K562 (cell line): Measurements from ENCODE around the gene WDR88. TPM values are rescaled to one million over a fixed set of nuclear protein-coding genes. Genes with fewer than 3 reads are reported as not detected.

Experiments
- ATF2 ChIP-seq: sonication (generic); formaldehyde crosslinking; IDR thresholded peaks from 2 replicates; pipeline ENCODE4 v1.8.1; 2022; ENCODE audit warnings: missing genetic modification reagents
- FOS ChIP-seq: IDR thresholded peaks from 3 replicates; pipeline ENCODE4 v1.6.1; 2011; ENCODE audit not compliant: insufficient read length; ENCODE audit errors: extremely low read depth
- FOXO4 ChIP-seq: fragments of 450-650 bp; formaldehyde crosslinking; IDR thresholded peaks from 2 replicates; pipeline ENCODE4 v1.4.0; 2020; ENCODE audit warnings: mild to moderate bottlenecking, moderate library complexity
- GATA2 ChIP-seq: sonication (generic); formaldehyde crosslinking; IDR thresholded peaks from 2 replicates; pipeline ENCODE4 v1.4.0; 2020; ENCODE audit warnings: mild to moderate bottlenecking, missing genetic modification reagents
- IRF2 ChIP-seq: sonication (generic); formaldehyde crosslinking; IDR thresholded peaks from 2 replicates; pipeline ENCODE4 v1.8.1; 2022; ENCODE audit warnings: mild to moderate bottlenecking, missing genetic modification reagents
- KDM2B ChIP-seq: fragments of 250-450 bp; sonication (Bioruptor Pico); IDR thresholded peaks from 2 replicates; pipeline ENCODE4 v1.8.0; 2021; ENCODE audit warnings: mild to moderate bottlenecking, moderate library complexity
- NCOA2 ChIP-seq, 2 experiments: fragments of 450-650 bp; IDR thresholded peaks; 2 replicates each; pipeline ENCODE4 v1.6.1; 2018; ENCODE audit warnings: mild to moderate bottlenecking in 2 of 2, moderate library complexity in 1 of 2; ENCODE audit not compliant: partially characterized antibody in 2 of 2
- NFYB ChIP-seq: IDR thresholded peaks from 2 replicates; pipeline ENCODE4 v1.6.1; 2011; ENCODE audit warnings: mild to moderate bottlenecking, moderate library complexity; ENCODE audit not compliant: insufficient read length; ENCODE audit errors: extremely low read depth
- NR2C2 ChIP-seq, 2 experiments: fragments of 200-800 bp in 1 of 2; sonication (Bioruptor generic) in 1 of 2; sonication (generic) in 1 of 2; formaldehyde crosslinking in 1 of 2; IDR thresholded peaks; 2 replicates each; pipeline versions ENCODE4 v1.6.1 to v1.8.0; 2016 to 2022; ENCODE audit warnings: mild to moderate bottlenecking in 1 of 2, missing compliant biosample characterization in 1 of 2, missing genetic modification characterization in 1 of 2, missing genetic modification reagents in 1 of 2
- PML ChIP-seq: IDR thresholded peaks from 2 replicates; pipeline ENCODE4 v1.6.1; 2012; ENCODE audit warnings: low read length, inconsistent platforms
- SIN3A ChIP-seq, 2 experiments: fragments of 150-350 bp in 1 of 2; IDR thresholded peaks; 2 replicates each; pipeline ENCODE4 v1.6.1; 2011 to 2016; ENCODE audit warnings: borderline replicate concordance in 2 of 2, low read depth in 2 of 2, low read length in 2 of 2, mild to moderate bottlenecking in 2 of 2, moderate library complexity in 2 of 2; ENCODE audit not compliant: control insufficient read depth in 1 of 2
- THRB ChIP-seq: fragments of 450-650 bp; formaldehyde crosslinking; conservative IDR thresholded peaks from 2 replicates; pipeline ENCODE4 v1.4.0; 2022; ENCODE audit warnings: mild to moderate bottlenecking, missing genetic modification characterization
- WHSC1 ChIP-seq: IDR thresholded peaks from one replicate; pipeline ENCODE4 v1.6.1; 2012; ENCODE audit warnings: low read length, control low read depth, inconsistent platforms
- XRCC5 ChIP-seq: fragments of 200-400 bp; formaldehyde crosslinking; IDR thresholded peaks from 2 replicates; pipeline ENCODE4 v1.6.1; 2017; ENCODE audit warnings: low read depth, mild to moderate bottlenecking, low read length
- ZBTB2 ChIP-seq: fragments of 450-650 bp; IDR thresholded peaks from 2 replicates; pipeline ENCODE4 v1.6.1; 2016; ENCODE audit warnings: antibody characterized with exemption
- ZC3H11A ChIP-seq: IDR thresholded peaks from 2 replicates; pipeline ENCODE4 v1.6.1; 2012; ENCODE audit warnings: low read depth, low read length, improper control_type of control experiment
- ZFP36 ChIP-seq: fragments of 150-350 bp; IDR thresholded peaks from 2 replicates; pipeline ENCODE4 v1.6.1; 2018; ENCODE audit warnings: low read length, low read depth; ENCODE audit not compliant: partially characterized antibody
- ZNF3 ChIP-seq: fragments of 250-450 bp; sonication (Bioruptor Pico); IDR thresholded peaks from 2 replicates; pipeline ENCODE4 v1.5.0; 2021; ENCODE audit warnings: mild to moderate bottlenecking, moderate library complexity
- ZNF699 ChIP-seq: fragments of 250-450 bp; sonication (Bioruptor Pico); IDR thresholded peaks from 2 replicates; pipeline ENCODE4 v1.8.0; 2021; ENCODE audit warnings: mild to moderate bottlenecking, moderate library complexity; ENCODE audit not compliant: insufficient replicate concordance
- ZNF740 ChIP-seq, 3 experiments: fragments of 200-800 bp in 1 of 3; sonication (Bioruptor generic) in 1 of 3; sonication (generic) in 1 of 3; formaldehyde crosslinking in 1 of 3; IDR thresholded peaks; 2 replicates each; pipeline versions ENCODE4 v1.6.1 to v1.8.0; 2016 to 2022; ENCODE audit warnings: mild to moderate bottlenecking in 2 of 3, missing compliant biosample characterization in 2 of 3, missing genetic modification characterization in 2 of 3, missing genetic modification reagents in 1 of 3
- polyA plus RNA-seq, 8 experiments: library from polyadenylated mRNA; depleted of rRNA in 4 of 8; stranded (reverse) in 5 of 8; unstranded in 3 of 8; fragments of >200 nt; fragmentation: Nextera tagmentation in 2 of 8; fragmentation: Illumina TruSeq in 1 of 8; extraction: Ambion mirVana in 2 of 8; extraction: Trizol in 1 of 8; gene quantifications; 2 replicates each; pipeline versions ENCODE4 v1.2.1 to v1.2.3, GENCODE V29; 2011 to 2014; ENCODE audit warnings: inconsistent platforms in 1 of 8, missing spikeins in 1 of 8
- total RNA-seq, 7 experiments: library from RNA; depleted of rRNA in 6 of 7; stranded (reverse); fragments of >200 nt in 6 of 7; fragmentation: Illumina TruSeq in 2 of 7; extraction: Trizol in 2 of 7; gene quantifications; 2 replicates each; pipeline versions ENCODE4 v1.2.1 to v1.2.3, GENCODE V29; 2011 to 2021; ENCODE audit warnings: low replicate concordance in 1 of 7

WDR88 gene
- total and polyA plus RNA-seq, 9 of the 15 experiments (the other 6 are each of a cell fraction or from before 2014, with no cell fraction given): 0.03 to 0.04 TPM; not detected in 7

- TF ChIP-seq ZBTB2: no peak
- no peak for TF ChIP-seq ZNF3 (CRISPR knock-in tag)
- TF ChIP-seq PML: peak; percentile 73
- TF ChIP-seq NFYB: no peak
- no peak for TF ChIP-seq NR2C2 (CRISPR knock-in tag; IDR thresholded peaks at IDR 0.05)
- peak; percentile 53; the same call in 1 of the 2 replicates for TF ChIP-seq NR2C2 (tag; IDR thresholded peaks at IDR 0.05)
- no peak for TF ChIP-seq ZNF740 (CRISPR knock-in tag; IDR thresholded peaks at IDR 0.05)
- no peak for TF ChIP-seq ZNF740 (tag; IDR thresholded peaks at IDR 0.05)
- TF ChIP-seq WHSC1: no peak
- TF ChIP-seq IRF2 (CRISPR knock-in tag): no peak
- TF ChIP-seq ZNF699: no peak
- TF ChIP-seq NCOA2 (IDR thresholded peaks at IDR 0.05; ENCODE audit: partially characterized antibody in 2 of 2): peak in 1 of 2 experiments; percentile 38
- peak; percentile 60 for TF ChIP-seq FOS
- TF ChIP-seq ZC3H11A: no peak
- TF ChIP-seq ATF2 (CRISPR knock-in tag): no peak
- TF ChIP-seq KDM2B (CRISPR knock-in tag): no peak
- peak; percentile 67; the same call in 1 of the 2 replicates for TF ChIP-seq GATA2
- TF ChIP-seq SIN3A (IDR thresholded peaks at IDR 0.05; ENCODE audit: borderline replicate concordance in 2 of 2, control insufficient read depth in 1 of 2, low read depth in 2 of 2, low read length in 2 of 2): no peak
- no peak for TF ChIP-seq FOXO4 (CRISPR knock-in tag)
- TF ChIP-seq ZFP36: no peak
- no peak for TF ChIP-seq THRB
- TF ChIP-seq XRCC5: no peak
Observed at GRCh38 chr19:33100894-33101644, 30.8 kb upstream of the WDR88 start (continued).
